Measurements from ENCODE around the gene ZNF831.

- TF ChIP-seq POLR2A (IDR thresholded peaks at IDR 0.05) (no peak), CTCF (IDR thresholded peaks at IDR 0.05) (no peak), POLR2AphosphoS5 (IDR thresholded peaks at IDR 0.05) (no peak), EP300 (IDR thresholded peaks at IDR 0.05) (no peak)
Observed at GRCh38 chr20:59158673-59159072, 4.9 kb upstream of the ZNF831 start.

Measured in suprapubic skin (tissue), 4 donors.